Fibroblast of mammary gland (primary cell): Measurements from ENCODE around the gene MYL10.

Experiments
- DNase-seq: peaks from one replicate; pipeline ENCODE4 v3.0.0-alpha.2; 2010; ENCODE audit warnings: low read depth
- H3K4me3 ChIP-seq: 2 replicates; pipeline ENCODE4 v1.5.1; 2011; ENCODE audit warnings: low read depth, mild to moderate bottlenecking, low read length, moderate library complexity; ENCODE audit not compliant: control insufficient read depth
- TF ChIP-seq, protein P1 (sequence below): conservative IDR thresholded peaks from 2 replicates; pipeline ENCODE4 v1.5.1; 2011; ENCODE audit warnings: low read depth, low read length, inconsistent platforms; ENCODE audit not compliant: control insufficient read depth, insufficient read depth

MYL10 gene

DNA sequence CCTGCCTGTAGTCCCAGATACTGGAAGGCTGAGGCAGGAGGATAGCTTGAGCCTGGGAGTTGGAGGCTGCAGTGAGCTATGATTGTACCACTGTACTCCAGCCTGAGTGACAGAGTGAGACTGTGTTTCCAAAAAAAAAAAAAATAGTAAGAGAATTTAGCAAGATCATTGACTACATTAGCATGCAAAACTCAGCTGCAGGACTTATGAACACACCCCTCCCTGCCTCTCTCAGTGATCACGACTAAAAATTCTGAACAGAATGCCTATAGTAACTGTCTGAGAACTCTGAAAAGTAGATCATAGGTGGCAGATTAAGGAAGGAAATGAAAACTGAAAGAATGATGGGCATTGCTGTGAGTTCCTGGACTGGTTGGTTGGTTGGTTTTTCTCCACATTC is 50.5 kb downstream of the MYL10 start:
- no peak for DNase-seq
- no peak overlapping the region for H3K4me3 ChIP-seq
- TF ChIP-seq, protein P1, sequence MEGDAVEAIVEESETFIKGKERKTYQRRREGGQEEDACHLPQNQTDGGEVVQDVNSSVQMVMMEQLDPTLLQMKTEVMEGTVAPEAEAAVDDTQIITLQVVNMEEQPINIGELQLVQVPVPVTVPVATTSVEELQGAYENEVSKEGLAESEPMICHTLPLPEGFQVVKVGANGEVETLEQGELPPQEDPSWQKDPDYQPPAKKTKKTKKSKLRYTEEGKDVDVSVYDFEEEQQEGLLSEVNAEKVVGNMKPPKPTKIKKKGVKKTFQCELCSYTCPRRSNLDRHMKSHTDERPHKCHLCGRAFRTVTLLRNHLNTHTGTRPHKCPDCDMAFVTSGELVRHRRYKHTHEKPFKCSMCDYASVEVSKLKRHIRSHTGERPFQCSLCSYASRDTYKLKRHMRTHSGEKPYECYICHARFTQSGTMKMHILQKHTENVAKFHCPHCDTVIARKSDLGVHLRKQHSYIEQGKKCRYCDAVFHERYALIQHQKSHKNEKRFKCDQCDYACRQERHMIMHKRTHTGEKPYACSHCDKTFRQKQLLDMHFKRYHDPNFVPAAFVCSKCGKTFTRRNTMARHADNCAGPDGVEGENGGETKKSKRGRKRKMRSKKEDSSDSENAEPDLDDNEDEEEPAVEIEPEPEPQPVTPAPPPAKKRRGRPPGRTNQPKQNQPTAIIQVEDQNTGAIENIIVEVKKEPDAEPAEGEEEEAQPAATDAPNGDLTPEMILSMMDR, result no peak

DNA sequence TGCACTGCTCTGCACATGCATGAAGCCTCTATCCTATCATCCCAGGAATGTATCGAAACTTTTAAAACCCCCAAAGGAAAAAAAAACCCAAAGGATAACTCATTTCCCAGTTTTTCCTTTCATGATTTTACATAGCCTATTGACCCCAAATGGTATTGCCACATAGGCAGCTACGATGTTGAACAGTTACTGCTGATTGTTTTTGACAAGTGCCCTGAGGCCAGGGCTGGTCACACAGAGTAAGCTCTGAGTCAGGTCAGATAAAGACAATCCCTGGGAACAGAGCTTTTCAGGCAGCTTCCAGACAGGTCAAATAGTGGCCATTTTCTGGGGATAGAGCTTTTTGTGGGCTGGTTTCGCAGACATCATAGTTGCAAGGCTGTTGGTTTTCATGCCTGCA is 52.1 kb downstream of the MYL10 start:
- TF ChIP-seq, protein P1, result no peak
- no peak overlapping the region for H3K4me3 ChIP-seq
- no peak for DNase-seq

DNA sequence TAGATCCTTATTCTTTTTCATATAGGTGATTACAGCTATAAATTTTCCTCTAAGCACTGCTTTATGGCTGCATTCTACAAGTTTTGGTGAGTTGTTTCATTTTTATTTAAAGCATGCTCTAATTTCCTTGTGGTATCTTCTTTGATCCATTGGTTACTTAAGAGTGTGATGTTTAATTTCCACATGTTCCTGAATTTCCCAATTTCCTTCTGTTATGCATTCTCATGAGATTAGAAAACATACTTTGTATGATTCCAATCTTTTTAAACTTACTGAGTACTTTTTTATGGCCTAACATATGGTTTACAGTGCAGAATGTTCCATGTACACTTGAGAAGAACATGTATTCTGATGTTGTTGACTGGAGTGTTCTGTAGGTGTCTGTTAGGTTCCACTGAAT is 53.4 kb downstream of the MYL10 start:
- H3K4me3 ChIP-seq, result no peak overlapping the region
- TF ChIP-seq, protein P1, result no peak
- DNase-seq, result peak; percentile 17

DNA sequence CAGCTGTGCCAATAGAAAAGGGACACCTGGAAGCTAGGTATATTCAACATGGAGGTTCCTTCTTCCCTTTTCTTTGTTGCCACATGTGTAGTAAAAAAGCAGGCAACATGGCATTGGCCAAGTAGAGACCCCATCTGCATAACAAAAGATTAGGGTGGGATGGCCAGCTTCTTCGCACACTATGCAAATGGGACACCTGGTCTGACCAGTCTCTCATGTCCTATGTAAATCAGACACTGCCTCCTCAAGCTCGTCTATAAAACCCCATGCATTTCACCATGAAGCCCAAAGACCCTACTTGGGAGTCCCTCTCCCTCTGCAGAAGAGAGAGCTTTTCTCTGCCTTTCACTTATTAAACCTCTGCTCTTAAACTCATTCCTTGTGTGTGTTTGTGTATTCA is 53.9 kb downstream of the MYL10 start:
- no peak for DNase-seq
- TF ChIP-seq, protein P1, result no peak
- H3K4me3 ChIP-seq, result no peak overlapping the region

DNA sequence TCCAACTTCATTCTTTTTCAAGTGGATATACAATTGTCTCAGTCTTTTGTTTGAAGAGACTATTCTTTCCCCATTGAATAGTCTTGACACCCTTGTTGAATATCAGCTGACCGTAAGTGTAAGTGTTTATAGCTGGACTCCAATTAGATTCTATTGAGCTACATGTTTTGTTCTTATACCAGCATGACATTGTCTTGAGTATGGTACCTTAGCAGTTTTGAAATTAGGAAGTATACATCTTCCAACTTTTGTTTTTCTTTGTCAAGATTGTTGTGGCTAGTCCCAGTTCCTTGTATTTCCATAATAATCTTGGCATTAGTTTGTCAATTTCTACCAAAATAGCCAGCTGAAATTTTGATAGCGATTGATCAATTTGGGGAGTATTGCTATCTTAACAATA is 56.9 kb downstream of the MYL10 start:
- no peak for DNase-seq
- no peak overlapping the region for H3K4me3 ChIP-seq
- TF ChIP-seq, protein P1, result no peak

DNA sequence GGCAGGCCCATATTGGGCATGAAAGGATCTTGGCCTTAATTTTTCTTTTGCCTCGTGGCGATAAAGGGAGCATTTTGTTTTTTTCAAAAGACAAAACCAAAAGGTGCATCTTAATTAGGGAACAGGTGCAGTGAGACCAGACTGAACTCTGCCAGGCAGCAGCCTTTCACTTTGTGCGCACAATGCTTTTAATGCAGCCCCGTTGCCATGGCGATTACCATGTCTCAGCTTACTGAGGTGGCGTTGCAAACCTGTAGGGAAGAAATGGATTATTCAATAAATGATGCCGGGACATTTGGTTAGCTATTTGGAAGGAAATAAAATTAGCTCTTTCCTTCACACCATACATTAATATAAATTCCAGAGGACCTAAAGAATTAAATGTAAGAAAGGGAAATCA is 61.9 kb downstream of the MYL10 start:
- H3K4me3 ChIP-seq, result no peak overlapping the region
- no peak for DNase-seq
- TF ChIP-seq, protein P1, result no peak

DNA sequence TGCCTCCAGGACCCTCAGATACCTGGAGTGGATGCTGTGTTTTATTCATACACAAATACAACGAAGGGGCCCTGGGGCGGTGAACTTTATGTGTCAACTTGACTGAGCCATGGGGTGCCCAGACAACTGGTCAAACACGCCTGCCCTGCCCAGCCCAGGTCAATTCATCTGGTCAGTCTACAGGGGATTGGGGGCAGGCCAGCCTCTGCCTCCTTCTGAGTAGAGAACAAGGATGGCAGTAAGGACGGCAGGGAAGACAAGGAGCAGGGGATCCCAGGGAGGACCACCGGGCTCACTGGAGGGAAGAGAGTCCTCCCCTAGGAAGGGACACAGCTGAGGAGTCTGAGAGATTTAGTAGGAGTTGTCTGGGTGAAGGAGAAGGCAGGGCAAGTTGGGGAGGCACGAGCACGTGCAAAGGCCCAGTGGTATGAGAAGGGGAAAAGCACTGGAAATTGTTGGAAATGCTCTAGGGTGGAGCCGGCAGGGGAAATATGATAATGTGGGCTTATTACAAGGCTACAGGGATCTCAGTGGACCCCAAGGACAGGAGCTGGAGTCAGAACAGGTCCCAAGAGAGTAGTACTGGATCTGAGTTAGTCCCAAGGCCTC is 63.4 kb downstream of the MYL10 start:
- H3K4me3 ChIP-seq, result no peak overlapping the region
- TF ChIP-seq, protein P1, result no peak
- no peak for DNase-seq
